ENCODE data around the gene PNPLA1. TPM values are rescaled to one million over a fixed set of nuclear protein-coding genes. Genes with fewer than 3 reads are reported as not detected.

Gene PNPLA1
- total RNA-seq, 1 donor from 2014 or later, result not detected

GRCh38 chr6:36290668-36291620, 21.1 kb downstream of the PNPLA1 start:
- DNase-seq, result no peak
- Mint-ChIP-seq H3K4me3 (ENCODE audit: unreplicated experiment) (no peak overlapping the region), H3K27me3 (ENCODE audit: unreplicated experiment) (no peaks in the 10 kb centered on the region), H3K27ac (ENCODE audit: unreplicated experiment) (no peak overlapping the region), H3K4me1 (ENCODE audit: low read depth, unreplicated experiment) (no peaks in the 10 kb centered on the region), H3K36me3 (ENCODE audit: unreplicated experiment) (no peaks in the 10 kb centered on the region), H3K9me3 (ENCODE audit: unreplicated experiment) (peaks cover 3% of the 10 kb centered on the region)
- TF ChIP-seq CTCF (IDR thresholded peaks at IDR 0.05; ENCODE audit: partially characterized antibody, unreplicated experiment), result no peak

GRCh38 chr6:36292170-36292569, 22.3 kb downstream of the PNPLA1 start:
- DNase-seq, result no peak
- no peak overlapping the region for H3K4me3 Mint-ChIP-seq (ENCODE audit: unreplicated experiment)
- peaks cover 3% of the 10 kb centered on the region for H3K9me3 Mint-ChIP-seq (ENCODE audit: unreplicated experiment)
- H3K36me3 Mint-ChIP-seq (ENCODE audit: unreplicated experiment), result no peaks in the 10 kb centered on the region
- H3K4me1 Mint-ChIP-seq (ENCODE audit: low read depth, unreplicated experiment), result no peaks in the 10 kb centered on the region
- no peak for TF ChIP-seq CTCF (IDR thresholded peaks at IDR 0.05; ENCODE audit: partially characterized antibody, unreplicated experiment)
- no peaks in the 10 kb centered on the region for H3K27me3 Mint-ChIP-seq (ENCODE audit: unreplicated experiment)
- no peak overlapping the region for H3K27ac Mint-ChIP-seq (ENCODE audit: unreplicated experiment)

GRCh38 chr6:36296240-36296639, 26.4 kb downstream of the PNPLA1 start:
- Mint-ChIP-seq H3K4me3 (ENCODE audit: unreplicated experiment) (no peak overlapping the region), H3K36me3 (ENCODE audit: unreplicated experiment) (no peaks in the 10 kb centered on the region), H3K4me1 (ENCODE audit: low read depth, unreplicated experiment) (peaks cover 5% of the 10 kb centered on the region), H3K9me3 (ENCODE audit: unreplicated experiment) (no peaks in the 10 kb centered on the region), H3K27ac (ENCODE audit: unreplicated experiment) (no peak overlapping the region), H3K27me3 (ENCODE audit: unreplicated experiment) (peaks cover 2% of the 10 kb centered on the region)
- no peak for DNase-seq
- no peak for TF ChIP-seq CTCF (IDR thresholded peaks at IDR 0.05; ENCODE audit: partially characterized antibody, unreplicated experiment)

- peaks cover 2% of the 10 kb centered on the region for H3K27me3 Mint-ChIP-seq (ENCODE audit: unreplicated experiment)
These were observed 27.2 kb downstream of the PNPLA1 start for GRCh38 chr6:36297051-36297450.

More at GRCh38 chr6:36297051-36297450, 27.2 kb downstream of the PNPLA1 start:
- peaks cover 5% of the 10 kb centered on the region for H3K4me1 Mint-ChIP-seq (ENCODE audit: low read depth, unreplicated experiment)
- peaks cover under 1% of the 10 kb centered on the region for H3K9me3 Mint-ChIP-seq (ENCODE audit: unreplicated experiment)
- no peak for DNase-seq
- H3K27ac Mint-ChIP-seq (ENCODE audit: unreplicated experiment), result no peak overlapping the region
- no peak for TF ChIP-seq CTCF (IDR thresholded peaks at IDR 0.05; ENCODE audit: partially characterized antibody, unreplicated experiment)
- no peak overlapping the region for H3K4me3 Mint-ChIP-seq (ENCODE audit: unreplicated experiment)
- H3K36me3 Mint-ChIP-seq (ENCODE audit: unreplicated experiment), result no peaks in the 10 kb centered on the region
